K562 (cell line): ENCODE measurements around the gene AGBL1.

Source experiments
- CTCF ChIP-seq, 3 experiments: IDR thresholded peaks in 2 of 3; conservative IDR thresholded peaks in 1 of 3; 2 replicates each; pipeline ENCODE4 v1.5.1; 2011 to 2012; ENCODE audit warnings: low read length in 3 of 3, mild to moderate bottlenecking in 3 of 3, control low read depth in 2 of 3, improper control_type of control experiment in 1 of 3, inconsistent platforms in 1 of 3, low read depth in 1 of 3, mixed read lengths in 1 of 3, moderate library complexity in 1 of 3; ENCODE audit not compliant: insufficient read depth in 2 of 3
- EZH2 ChIP-seq: IDR thresholded peaks from 2 replicates; pipeline ENCODE4 v1.6.1; 2012; ENCODE audit warnings: low read depth, mild to moderate bottlenecking, inconsistent platforms, low read length, borderline replicate concordance
- FIP1L1 ChIP-seq: fragments of 200-400 bp; formaldehyde crosslinking; IDR thresholded peaks from 2 replicates; pipeline ENCODE4 v1.6.1; 2018; ENCODE audit warnings: mild to moderate bottlenecking, low read depth, low read length; ENCODE audit not compliant: poor library complexity, severe bottlenecking
- HNRNPL ChIP-seq: fragments of 200-400 bp; formaldehyde crosslinking; IDR thresholded peaks from 2 replicates; pipeline ENCODE4 v1.6.1; 2017; ENCODE audit warnings: low read depth, mild to moderate bottlenecking, low read length
- JUNB ChIP-seq: fragments of 450-650 bp; formaldehyde crosslinking; conservative IDR thresholded peaks from 2 replicates; pipeline ENCODE4 v1.4.0; 2020; ENCODE audit warnings: mild to moderate bottlenecking
- MBD1 ChIP-seq: fragments of 250-450 bp; sonication (Bioruptor Pico); IDR thresholded peaks from 2 replicates; pipeline ENCODE4 v1.8.0; 2022; ENCODE audit warnings: inconsistent platforms
- PKNOX1 ChIP-seq: fragments of 450-650 bp; IDR thresholded peaks from 2 replicates; pipeline ENCODE4 v1.6.1; 2016
- USF1 ChIP-seq: sonication (generic); formaldehyde crosslinking; IDR thresholded peaks from 2 replicates; pipeline ENCODE4 v1.9.0; 2022; ENCODE audit warnings: mild to moderate bottlenecking, missing genetic modification reagents

GRCh38 chr15:86863226-86863915 lies 783.7 kb downstream of the AGBL1 start:
- TF ChIP-seq JUNB (CRISPR knock-in tag) (no peak), EZH2 (no peak), PKNOX1 (no peak), MBD1 (CRISPR knock-in tag) (no peak), FIP1L1 (no peak), USF1 (CRISPR knock-in tag) (no peak), CTCF (IDR thresholded peaks at IDR 0.05 in 2 of 3, conservative IDR thresholded peaks at IDR 0.05 in 1 of 3; ENCODE audit: insufficient read depth in 2 of 3, low read depth in 1 of 3, low read length in 3 of 3) (no peak), HNRNPL (no peak)
